B cell (primary cell): ENCODE data around the gene PACRG.

ENCODE experiments used
- EZH2 ChIP-seq: IDR thresholded peaks from 2 replicates; pipeline ENCODE4 v1.6.1; 2012; ENCODE audit warnings: borderline replicate concordance, low read depth, mild to moderate bottlenecking, moderate library complexity, low read length; ENCODE audit not compliant: insufficient read depth, poor library complexity, severe bottlenecking
- TF ChIP-seq, protein P1 (sequence below): fragments of 200-600 bp; IDR thresholded peaks from one replicate; pipeline ENCODE4 v1.8.0; 2022; ENCODE audit warnings: antibody characterized with exemption, mild to moderate bottlenecking

GRCh38 chr6:163324326-163324687 is 596.5 kb downstream of the PACRG start:
- TF ChIP-seq, protein P1, sequence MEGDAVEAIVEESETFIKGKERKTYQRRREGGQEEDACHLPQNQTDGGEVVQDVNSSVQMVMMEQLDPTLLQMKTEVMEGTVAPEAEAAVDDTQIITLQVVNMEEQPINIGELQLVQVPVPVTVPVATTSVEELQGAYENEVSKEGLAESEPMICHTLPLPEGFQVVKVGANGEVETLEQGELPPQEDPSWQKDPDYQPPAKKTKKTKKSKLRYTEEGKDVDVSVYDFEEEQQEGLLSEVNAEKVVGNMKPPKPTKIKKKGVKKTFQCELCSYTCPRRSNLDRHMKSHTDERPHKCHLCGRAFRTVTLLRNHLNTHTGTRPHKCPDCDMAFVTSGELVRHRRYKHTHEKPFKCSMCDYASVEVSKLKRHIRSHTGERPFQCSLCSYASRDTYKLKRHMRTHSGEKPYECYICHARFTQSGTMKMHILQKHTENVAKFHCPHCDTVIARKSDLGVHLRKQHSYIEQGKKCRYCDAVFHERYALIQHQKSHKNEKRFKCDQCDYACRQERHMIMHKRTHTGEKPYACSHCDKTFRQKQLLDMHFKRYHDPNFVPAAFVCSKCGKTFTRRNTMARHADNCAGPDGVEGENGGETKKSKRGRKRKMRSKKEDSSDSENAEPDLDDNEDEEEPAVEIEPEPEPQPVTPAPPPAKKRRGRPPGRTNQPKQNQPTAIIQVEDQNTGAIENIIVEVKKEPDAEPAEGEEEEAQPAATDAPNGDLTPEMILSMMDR, result no peak
- TF ChIP-seq EZH2, result no peak
